DMS53 (cell line): ENCODE measurements around the gene IGLL5.
"Not testable (repeated sequence)": the region's sequence is repeated elsewhere in the genome, so short reads cannot be mapped to it uniquely, and the experiment has no call there.

ENCODE experiments used
- DNase-seq: peaks from one replicate; lab custom pipeline; 2025; lab: John Stamatoyannopoulos, UW

IGLL5 gene

GRCh38 chr22:22900527-22901205 lies 13.1 kb downstream of the IGLL5 start:
- DNase-seq = not testable (repeated sequence)

GRCh38 chr22:22901578-22902218 lies 14.1 kb downstream of the IGLL5 start:
- no peak for DNase-seq

GRCh38 chr22:22902247-22903001 lies 14.8 kb downstream of the IGLL5 start:
- DNase-seq = no peak

- DNase-seq = no peak
These were observed 15.8 kb downstream of the IGLL5 start for GRCh38 chr22:22903355-22903777.

- not testable (repeated sequence) for DNase-seq
These were observed 16.2 kb downstream of the IGLL5 start for GRCh38 chr22:22903781-22904192.

GRCh38 chr22:22904736-22905135 lies 17.1 kb downstream of the IGLL5 start:
- DNase-seq = not testable (repeated sequence)

- DNase-seq = not testable (repeated sequence)
These were observed 18.8 kb downstream of the IGLL5 start for GRCh38 chr22:22906391-22906790.

GRCh38 chr22:22906907-22907550 lies 19.4 kb downstream of the IGLL5 start:
- no peak for DNase-seq

- no peak for DNase-seq
These were observed 20.2 kb downstream of the IGLL5 start for GRCh38 chr22:22907551-22908494.

- no peak for DNase-seq
These were observed 20.9 kb downstream of the IGLL5 start for GRCh38 chr22:22908495-22908861.

- DNase-seq = no peak
These were observed 21.5 kb downstream of the IGLL5 start for GRCh38 chr22:22908941-22909604.

- no peak for DNase-seq
These were observed 22.1 kb downstream of the IGLL5 start for GRCh38 chr22:22909605-22910271.

GRCh38 chr22:22910272-22911240 lies 22.9 kb downstream of the IGLL5 start:
- no peak for DNase-seq

- no peak for DNase-seq
These were observed 23.9 kb downstream of the IGLL5 start for GRCh38 chr22:22911327-22912134.

- no peak for DNase-seq
These were observed 24.7 kb downstream of the IGLL5 start for GRCh38 chr22:22912135-22912987.

- no peak for DNase-seq
These were observed 25.3 kb downstream of the IGLL5 start for GRCh38 chr22:22912988-22913253.

GRCh38 chr22:22913989-22914388 lies 26.4 kb downstream of the IGLL5 start:
- no peak for DNase-seq
